ENCODE data around the gene DHFR. TPM values are rescaled to one million over a fixed set of nuclear protein-coding genes. Genes with fewer than 3 reads are reported as not detected.

The DHFR gene
- total RNA-seq, 1 experiment from 2014 or later: 58.7 TPM

- Histone ChIP-seq H3K9me3 (ENCODE audit: control insufficient read depth in 1 of 2, insufficient read depth in 1 of 2, low read depth in 1 of 2, low read length in 2 of 2) (no peaks in the 10 kb centered on the region), H3K4me3 (replicated peaks in 1 of 2; ENCODE audit: low read depth in 1 of 2, low read length in 2 of 2) (no peak overlapping the region), H3K9ac (ENCODE audit: low read length) (no peak overlapping the region), H3K36me3 (ENCODE audit: control insufficient read depth in 1 of 2, insufficient read depth in 2 of 2, low read length in 2 of 2) (no peaks in the 10 kb centered on the region), H3K9me2 (ENCODE audit: insufficient read depth) (no peaks in the 10 kb centered on the region), H2AFZ (ENCODE audit: low read depth, low read length, poor library complexity, severe bottlenecking) (no peak overlapping the region), H3K27ac (ENCODE audit: low read depth, low read length) (no peak overlapping the region), H4K20me1 (ENCODE audit: insufficient read depth) (no peaks in the 10 kb centered on the region), H3K79me2 (ENCODE audit: insufficient read depth, low read length) (no peaks in the 10 kb centered on the region), H3K4me1 (ENCODE audit: control insufficient read depth in 1 of 2, insufficient read depth in 2 of 2, low read length in 2 of 2) (no peaks in the 10 kb centered on the region), H3K27me3 (ENCODE audit: insufficient read depth, low read length) (no peaks in the 10 kb centered on the region), H3K4me2 (ENCODE audit: low read length) (no peak overlapping the region)
- BruUV-seq (replicated peaks): no TSS peak
- CTCF ChIA-PET: no interaction called here
- intact Hi-C loops (cut with micrococcal nuclease): no loop called here
- DNase-seq (ENCODE audit: low read depth, low spot score) (no peak), ATAC-seq (no peak)
- TF ChIP-seq EZH2 (IDR thresholded peaks at IDR 0.05): no peak
- TF ChIP-seq MAX (IDR thresholded peaks at IDR 0.05): no peak
- TF ChIP-seq EGR1 (IDR thresholded peaks at IDR 0.05; ENCODE audit: low read depth): no peak
- TF ChIP-seq CEBPB (IDR thresholded peaks at IDR 0.05; ENCODE audit: low read depth): no peak
- no peak for TF ChIP-seq SP1 (IDR thresholded peaks at IDR 0.05; ENCODE audit: low read depth)
- no peak for TF ChIP-seq RAD21 (IDR thresholded peaks at IDR 0.05; ENCODE audit: low read depth)
- no peak for TF ChIP-seq ATF3 (IDR thresholded peaks at IDR 0.05)
- TF ChIP-seq CTCF (IDR thresholded peaks at IDR 0.05 in 2 of 3, conservative IDR thresholded peaks at IDR 0.05 in 1 of 3; ENCODE audit: borderline replicate concordance in 1 of 3, insufficient read depth in 1 of 3, low read depth in 2 of 3, low read length in 2 of 3): no peak
- TF ChIP-seq YY1 (IDR thresholded peaks at IDR 0.05; ENCODE audit: extremely low read depth, insufficient replicate concordance, low read depth, low read length): no peak
- TF ChIP-seq POLR2A (IDR thresholded peaks at IDR 0.05; ENCODE audit: borderline replicate concordance, extremely low read depth, insufficient read depth, insufficient read length): no peak
- TF ChIP-seq POLR2AphosphoS5 (IDR thresholded peaks at IDR 0.05; ENCODE audit: low read depth, low read length): no peak
- no peak for TF ChIP-seq TCF7L2 (IDR thresholded peaks at IDR 0.05; ENCODE audit: borderline replicate concordance, extremely low read depth, insufficient read depth, insufficient read length)
- no peak for TF ChIP-seq CBX3 (IDR thresholded peaks at IDR 0.05; ENCODE audit: low read depth)
- TF ChIP-seq EZH2phosphoT487 (IDR thresholded peaks at IDR 0.05; ENCODE audit: borderline replicate concordance): no peak
- no peak for TF ChIP-seq ZNF274 (IDR thresholded peaks at IDR 0.05; ENCODE audit: low read depth, low read length)
- no peak for TF ChIP-seq SRF (IDR thresholded peaks at IDR 0.05; ENCODE audit: low read depth)
- RAD21 ChIA-PET (ENCODE audit: low non-redundant PET in 1 of 2, low total read pairs in 2 of 2, uncharacterized antibody in 2 of 2, unreplicated experiment in 2 of 2): no interaction called here
- POLR2A ChIA-PET: interaction anchor here (1.0 kb wide), 1 partner anchor 9 kb away, joined by 3 read pairs; no protein-coding TSS in a partner anchor
Observed at GRCh38 chr5:80697100-80697499, 42.3 kb upstream of the DHFR start.

Measured in HCT116 (cell line).